Uterus (tissue), 2 donors: ENCODE results near the gene GPR137.

Experiments
- POLR2A ChIP-seq, 2 donors: fragments of 450-650 bp; IDR thresholded peaks; one replicate each; pipeline ENCODE4 v1.6.1; 2016; ENCODE audit warnings: antibody characterized with exemption in 2 of 2, mild to moderate bottlenecking in 1 of 2, moderate library complexity in 1 of 2
- TF ChIP-seq, protein P1 (sequence below), 4 experiments: fragments of 200-600 bp in 2 of 4; fragments of 450-650 bp in 2 of 4; sonication (generic) in 2 of 4; IDR thresholded peaks; one replicate each; pipeline ENCODE4 v1.5.1; 2016 to 2019; ENCODE audit warnings: antibody characterized with exemption in 4 of 4, mild to moderate bottlenecking in 2 of 4, moderate library complexity in 1 of 4

- TF ChIP-seq, protein P1, sequence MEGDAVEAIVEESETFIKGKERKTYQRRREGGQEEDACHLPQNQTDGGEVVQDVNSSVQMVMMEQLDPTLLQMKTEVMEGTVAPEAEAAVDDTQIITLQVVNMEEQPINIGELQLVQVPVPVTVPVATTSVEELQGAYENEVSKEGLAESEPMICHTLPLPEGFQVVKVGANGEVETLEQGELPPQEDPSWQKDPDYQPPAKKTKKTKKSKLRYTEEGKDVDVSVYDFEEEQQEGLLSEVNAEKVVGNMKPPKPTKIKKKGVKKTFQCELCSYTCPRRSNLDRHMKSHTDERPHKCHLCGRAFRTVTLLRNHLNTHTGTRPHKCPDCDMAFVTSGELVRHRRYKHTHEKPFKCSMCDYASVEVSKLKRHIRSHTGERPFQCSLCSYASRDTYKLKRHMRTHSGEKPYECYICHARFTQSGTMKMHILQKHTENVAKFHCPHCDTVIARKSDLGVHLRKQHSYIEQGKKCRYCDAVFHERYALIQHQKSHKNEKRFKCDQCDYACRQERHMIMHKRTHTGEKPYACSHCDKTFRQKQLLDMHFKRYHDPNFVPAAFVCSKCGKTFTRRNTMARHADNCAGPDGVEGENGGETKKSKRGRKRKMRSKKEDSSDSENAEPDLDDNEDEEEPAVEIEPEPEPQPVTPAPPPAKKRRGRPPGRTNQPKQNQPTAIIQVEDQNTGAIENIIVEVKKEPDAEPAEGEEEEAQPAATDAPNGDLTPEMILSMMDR (IDR thresholded peaks at IDR 0.05), result no peak
- peak in 1 of 2 donors; percentile 27 for TF ChIP-seq POLR2A (IDR thresholded peaks at IDR 0.05)
Observed at GRCh38 chr11:64305691-64306562, 20.3 kb downstream of the GPR137 start.
